Chondrocyte (in vitro differentiated cells): Measurements from ENCODE around the gene C21orf58. TPM values are rescaled to one million over a fixed set of nuclear protein-coding genes. Genes with fewer than 3 reads are reported as not detected.

ENCODE experiments used
- DNase-seq: peaks from one replicate; pipeline ENCODE4 v3.0.0; 2021; ENCODE audit warnings: mixed read lengths, low spot score
- H3K27ac Mint-ChIP-seq: one replicate; pipeline ENCODE4 v1.8.0; 2021; ENCODE audit warnings: mild to moderate bottlenecking, moderate library complexity, mixed read lengths; ENCODE audit not compliant: unreplicated experiment
- H3K27me3 Mint-ChIP-seq: 2 replicates; pipeline ENCODE4 v1.8.0; 2021; ENCODE audit warnings: low read depth, mixed read lengths
- H3K36me3 Mint-ChIP-seq: 2 replicates; pipeline ENCODE4 v1.8.0; 2021; ENCODE audit warnings: low read depth, mixed read lengths
- H3K4me1 Mint-ChIP-seq: 2 replicates; pipeline ENCODE4 v1.8.0; 2021; ENCODE audit warnings: low read depth, mild to moderate bottlenecking, mixed read lengths
- H3K4me3 Mint-ChIP-seq: one replicate; pipeline ENCODE4 v1.8.0; 2021; ENCODE audit warnings: mild to moderate bottlenecking, moderate library complexity, mixed read lengths; ENCODE audit not compliant: unreplicated experiment
- H3K9me3 Mint-ChIP-seq: 2 replicates; pipeline ENCODE4 v1.8.0; 2021; ENCODE audit warnings: low read depth, mixed read lengths
- CTCF ChIP-seq: fragments of 200-600 bp; sonication (generic); IDR thresholded peaks from 2 replicates; pipeline ENCODE4 v1.5.0; 2021; ENCODE audit warnings: antibody characterized with exemption, mild to moderate bottlenecking, moderate library complexity
- total RNA-seq: library from RNA; stranded (reverse); gene quantifications from 3 replicates; pipeline ENCODE4 v1.2.1, GENCODE V29; 2021

Gene C21orf58
- total RNA-seq, 1 donor from 2014 or later, result 5.6 TPM

GRCh38 chr21:46328151-46328550 lies 4.5 kb upstream of the C21orf58 start:
- Mint-ChIP-seq H3K4me3 (no peak overlapping the region), H3K9me3 (no peaks in the 10 kb centered on the region), H3K27me3 (no peaks in the 10 kb centered on the region), H3K36me3 (peaks cover 2% of the 10 kb centered on the region), H3K27ac (no peak overlapping the region), H3K4me1 (peaks cover 27% of the 10 kb centered on the region)
- TF ChIP-seq CTCF, result no peak
- DNase-seq, result no peak

- no peak for TF ChIP-seq CTCF
- Mint-ChIP-seq H3K4me1 (peaks cover 27% of the 10 kb centered on the region), H3K4me3 (no peak overlapping the region), H3K27ac (no peak overlapping the region), H3K36me3 (peaks cover 2% of the 10 kb centered on the region), H3K9me3 (no peaks in the 10 kb centered on the region), H3K27me3 (no peaks in the 10 kb centered on the region)
- DNase-seq, result no peak
Measured at GRCh38 chr21:46327711-46328110, 4.0 kb upstream of the C21orf58 start.

GRCh38 chr21:46326110-46326703 lies 2.5 kb upstream of the C21orf58 start:
- Mint-ChIP-seq H3K9me3 (no peaks in the 10 kb centered on the region), H3K27me3 (no peaks in the 10 kb centered on the region), H3K36me3 (peaks cover 2% of the 10 kb centered on the region), H3K4me1 (peaks cover 35% of the 10 kb centered on the region), H3K4me3 (no peak overlapping the region), H3K27ac (peak overlapping the region; percentile 46)
- TF ChIP-seq CTCF, result no peak
- DNase-seq, result no peak

DNA sequence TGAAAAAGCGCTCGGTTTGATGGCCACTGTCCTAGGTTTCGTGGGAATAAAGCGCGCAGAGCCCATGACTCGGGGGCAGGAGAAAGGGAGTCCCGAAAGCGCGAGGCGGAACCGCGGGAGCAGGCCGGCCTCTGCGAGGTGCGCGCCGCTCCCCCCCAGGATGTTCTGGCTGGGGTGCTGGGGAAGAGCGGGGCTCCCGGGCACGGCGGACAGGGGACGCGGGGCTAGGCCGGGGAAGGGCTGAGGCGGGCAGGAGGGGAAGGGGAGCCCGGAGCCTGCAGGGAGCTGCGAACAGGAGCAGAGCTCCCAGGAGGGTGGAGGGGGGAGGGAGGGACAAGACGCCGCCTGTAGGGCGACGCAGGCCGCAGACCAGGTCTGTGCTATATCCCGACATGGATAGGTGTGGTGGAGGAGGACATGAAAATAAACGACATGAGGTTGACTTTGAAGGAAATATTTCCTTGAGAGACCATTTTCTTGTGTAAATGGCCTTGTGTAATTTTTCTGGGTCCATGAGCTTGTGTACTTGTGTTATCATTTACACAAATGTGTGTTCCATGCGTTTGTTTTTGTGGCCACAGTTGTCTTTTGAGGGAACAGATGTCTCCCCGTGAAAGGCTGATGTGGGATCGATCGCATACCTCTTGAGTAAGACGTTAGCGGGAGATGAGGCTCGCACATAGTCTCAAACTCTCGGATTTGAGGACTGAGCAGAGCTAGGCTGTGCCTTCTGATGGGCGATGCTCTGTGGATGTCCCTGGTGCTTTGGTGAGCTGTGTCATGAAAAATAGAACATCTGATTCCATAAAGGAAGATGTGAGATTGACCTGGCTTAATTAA lies 1.6 kb upstream of the C21orf58 start:
- peaks cover 43% of the 10 kb centered on the region for H3K4me1 Mint-ChIP-seq
- H3K27ac Mint-ChIP-seq, result peak overlapping the region; percentile 71
- no peaks in the 10 kb centered on the region for H3K9me3 Mint-ChIP-seq
- H3K27me3 Mint-ChIP-seq, result no peaks in the 10 kb centered on the region
- H3K4me3 Mint-ChIP-seq, result peak overlapping the region; percentile 91
- TF ChIP-seq CTCF, result peak; percentile 63
- H3K36me3 Mint-ChIP-seq, result peaks cover 2% of the 10 kb centered on the region
- DNase-seq, result no peak

DNA sequence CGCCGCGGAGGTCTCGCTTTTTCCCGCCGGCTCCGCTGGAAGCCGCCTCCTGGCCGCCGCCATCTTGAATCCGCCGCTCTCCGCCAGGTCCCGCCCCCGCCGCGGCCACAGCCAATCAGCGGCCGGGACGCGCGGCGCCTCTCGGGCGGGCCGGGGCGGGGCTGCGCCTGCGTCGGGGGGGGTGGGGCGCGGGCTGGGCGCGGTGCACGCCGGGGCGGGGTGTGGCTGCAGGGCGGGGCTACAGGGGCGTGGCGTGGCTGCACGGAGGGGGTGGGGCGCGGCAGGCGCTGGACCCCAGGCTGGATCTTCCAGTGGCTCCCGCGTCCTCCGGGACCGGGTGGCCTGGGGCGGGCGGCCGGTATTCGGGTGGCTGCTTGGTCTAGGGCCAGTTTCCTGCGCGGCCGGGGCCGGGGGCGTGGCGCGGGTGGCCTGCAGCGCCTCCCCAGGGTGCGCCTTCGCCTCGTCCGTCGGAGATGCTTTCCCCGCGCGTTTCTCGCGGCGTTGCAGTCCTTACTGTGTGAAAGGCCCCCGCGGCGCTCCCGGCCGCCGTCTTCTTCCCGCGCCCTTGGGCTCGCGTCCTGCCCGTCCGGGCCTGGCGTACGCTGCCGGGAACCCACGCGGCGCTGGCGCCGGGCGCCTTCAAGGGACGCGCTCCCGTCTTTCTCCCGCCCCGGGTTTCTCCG lies 861 bp upstream of the C21orf58 start:
- TF ChIP-seq CTCF, result peak; percentile 30
- H3K27ac Mint-ChIP-seq, result peak overlapping the region; percentile 98
- DNase-seq, result no peak
- H3K4me3 Mint-ChIP-seq, result peak overlapping the region; percentile 91
- H3K27me3 Mint-ChIP-seq, result no peaks in the 10 kb centered on the region
- no peaks in the 10 kb centered on the region for H3K9me3 Mint-ChIP-seq
- peaks cover 43% of the 10 kb centered on the region for H3K4me1 Mint-ChIP-seq
- H3K36me3 Mint-ChIP-seq, result peaks cover 2% of the 10 kb centered on the region
